HG03108 (cell line): ENCODE data around the gene FRY.
A peak's percentile ranks its signal among the peaks of the same experiment; 100 is the strongest.
"Not testable (repeated sequence)": the region's sequence is repeated elsewhere in the genome, so short reads cannot be mapped to it uniquely, and the experiment has no call there.

ENCODE experiments used
- ATAC-seq: cut with Tn5 transposase; IDR thresholded peaks from one replicate; pipeline ENCODE4 v1.9.1; 2021; ENCODE audit warnings: moderate library complexity; ENCODE audit not compliant: unreplicated experiment

The FRY gene

GRCh38 chr13:32031025-32031814 is at the start of gene FRY:
FRY (plus strand) TSS chr13:32031774; CDS start chr13:32031796, 22 bp downstream.
- ATAC-seq, result peak; percentile 73

- no peak for ATAC-seq
These were observed 49.5 kb upstream of the FRY start for GRCh38 chr13:31982124-31982523.

- no peak for ATAC-seq
These were observed 49.0 kb upstream of the FRY start for GRCh38 chr13:31982540-31982939.

- ATAC-seq, result not testable (repeated sequence)
These were observed 47.9 kb upstream of the FRY start for GRCh38 chr13:31983696-31984095.

GRCh38 chr13:31984388-31984787 is 47.2 kb upstream of the FRY start:
- not testable (repeated sequence) for ATAC-seq

- ATAC-seq, result no peak
These were observed 44.7 kb upstream of the FRY start for GRCh38 chr13:31986676-31987470.

GRCh38 chr13:31987535-31988170 is 43.9 kb upstream of the FRY start:
- no peak for ATAC-seq

GRCh38 chr13:31994367-31994766 is 37.2 kb upstream of the FRY start:
- ATAC-seq, result not testable (repeated sequence)

- no peak for ATAC-seq
These were observed 35.0 kb upstream of the FRY start for GRCh38 chr13:31996601-31997000.

- no peak for ATAC-seq
These were observed 33.9 kb upstream of the FRY start for GRCh38 chr13:31997641-31998040.

- no peak for ATAC-seq
These were observed 33.4 kb upstream of the FRY start for GRCh38 chr13:31998131-31998530.

- not testable (repeated sequence) for ATAC-seq
These were observed 30.8 kb upstream of the FRY start for GRCh38 chr13:32000754-32001153.

GRCh38 chr13:32001154-32001768 is 30.3 kb upstream of the FRY start:
- peak; percentile 76 for ATAC-seq

- ATAC-seq, result no peak
These were observed 29.8 kb upstream of the FRY start for GRCh38 chr13:32001769-32002168.

GRCh38 chr13:32002873-32003272 is 28.7 kb upstream of the FRY start:
- ATAC-seq, result no peak

- ATAC-seq, result no peak
These were observed 24.1 kb upstream of the FRY start for GRCh38 chr13:32007494-32007893.

- ATAC-seq, result no peak
These were observed 22.9 kb upstream of the FRY start for GRCh38 chr13:32008518-32009175.

GRCh38 chr13:32009362-32009761 is 22.2 kb upstream of the FRY start:
- no peak for ATAC-seq

GRCh38 chr13:32010136-32010535 is 21.4 kb upstream of the FRY start:
- ATAC-seq, result no peak

- ATAC-seq, result no peak
These were observed 19.6 kb upstream of the FRY start for GRCh38 chr13:32011971-32012370.

GRCh38 chr13:32013181-32013580 is 18.4 kb upstream of the FRY start:
- no peak for ATAC-seq
